ENCODE results near the gene TBCCD1. TPM values are rescaled to one million over a fixed set of nuclear protein-coding genes. Genes with fewer than 3 reads are reported as not detected.
"Not testable (repeated sequence)": the region's sequence is repeated elsewhere in the genome, so short reads cannot be mapped to it uniquely, and the experiment has no call there.

TBCCD1 gene
- total RNA-seq, 2 experiments from 2014 or later = 7.6 to 8.1 TPM

DNA sequence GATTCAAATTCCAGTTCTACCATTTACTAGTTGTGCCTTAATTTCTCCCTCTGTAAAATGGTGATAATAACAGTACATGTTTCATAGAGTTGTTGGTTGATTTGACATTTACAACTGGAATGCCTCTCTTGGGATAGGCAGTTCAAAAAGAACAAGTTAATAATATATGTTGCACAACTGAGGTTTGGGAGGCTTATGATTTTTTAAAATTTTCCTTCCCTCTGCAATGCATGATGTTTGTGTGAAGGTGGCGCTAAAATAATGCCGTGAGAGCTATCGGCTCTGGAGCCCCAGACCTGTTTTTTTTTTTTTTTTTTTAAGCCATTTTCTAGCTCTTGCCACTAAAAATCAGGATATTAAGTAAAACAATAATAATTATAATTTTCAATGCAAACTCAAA lies 22.0 kb upstream of the TBCCD1 start:
- intact Hi-C loops (cut with DNase I, micrococcal nuclease) = no loop called here
- H3K4me3 ChIP-seq (ENCODE audit: low read length) = no peak overlapping the region
- ChIA-PET POLR2A (no interaction called here), CTCF (interaction anchor here (0.9 kb wide), 1 partner anchor 524 kb away, joined by 3 read pairs; no protein-coding TSS in a partner anchor)
- ATAC-seq (ENCODE audit: poor library complexity) = no peak
- H3K4me1 ChIP-seq (ENCODE audit: insufficient read depth, low read length) = peaks cover 4% of the 10 kb centered on the region
- no peaks in the 10 kb centered on the region for H3K27me3 ChIP-seq (ENCODE audit: control insufficient read depth in 1 of 2, insufficient read depth in 2 of 2, low read length in 2 of 2)
- no peak for DNase-seq
- TF ChIP-seq, protein P1, sequence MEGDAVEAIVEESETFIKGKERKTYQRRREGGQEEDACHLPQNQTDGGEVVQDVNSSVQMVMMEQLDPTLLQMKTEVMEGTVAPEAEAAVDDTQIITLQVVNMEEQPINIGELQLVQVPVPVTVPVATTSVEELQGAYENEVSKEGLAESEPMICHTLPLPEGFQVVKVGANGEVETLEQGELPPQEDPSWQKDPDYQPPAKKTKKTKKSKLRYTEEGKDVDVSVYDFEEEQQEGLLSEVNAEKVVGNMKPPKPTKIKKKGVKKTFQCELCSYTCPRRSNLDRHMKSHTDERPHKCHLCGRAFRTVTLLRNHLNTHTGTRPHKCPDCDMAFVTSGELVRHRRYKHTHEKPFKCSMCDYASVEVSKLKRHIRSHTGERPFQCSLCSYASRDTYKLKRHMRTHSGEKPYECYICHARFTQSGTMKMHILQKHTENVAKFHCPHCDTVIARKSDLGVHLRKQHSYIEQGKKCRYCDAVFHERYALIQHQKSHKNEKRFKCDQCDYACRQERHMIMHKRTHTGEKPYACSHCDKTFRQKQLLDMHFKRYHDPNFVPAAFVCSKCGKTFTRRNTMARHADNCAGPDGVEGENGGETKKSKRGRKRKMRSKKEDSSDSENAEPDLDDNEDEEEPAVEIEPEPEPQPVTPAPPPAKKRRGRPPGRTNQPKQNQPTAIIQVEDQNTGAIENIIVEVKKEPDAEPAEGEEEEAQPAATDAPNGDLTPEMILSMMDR (IDR thresholded peaks at IDR 0.05) = no peak
- no peak overlapping the region for H3K4me3 Mint-ChIP-seq
- H3K36me3 ChIP-seq (ENCODE audit: insufficient read depth, low read length) = peaks cover 21% of the 10 kb centered on the region
- H3K9me3 ChIP-seq (ENCODE audit: control insufficient read depth in 1 of 2, insufficient read depth in 1 of 2, low read length in 2 of 2) = no peaks in the 10 kb centered on the region
- H3K27ac ChIP-seq (ENCODE audit: low read depth in 1 of 2, low read length in 2 of 2) = no peak overlapping the region
- H3K9me3 Mint-ChIP-seq = no peaks in the 10 kb centered on the region
- H3K27ac Mint-ChIP-seq = no peak overlapping the region
- peaks cover 7% of the 10 kb centered on the region for H3K4me1 Mint-ChIP-seq (ENCODE audit: low read depth)
- no peaks in the 10 kb centered on the region for H3K27me3 Mint-ChIP-seq
- H3K36me3 Mint-ChIP-seq (ENCODE audit: low read depth) = peaks cover 25% of the 10 kb centered on the region

DNA sequence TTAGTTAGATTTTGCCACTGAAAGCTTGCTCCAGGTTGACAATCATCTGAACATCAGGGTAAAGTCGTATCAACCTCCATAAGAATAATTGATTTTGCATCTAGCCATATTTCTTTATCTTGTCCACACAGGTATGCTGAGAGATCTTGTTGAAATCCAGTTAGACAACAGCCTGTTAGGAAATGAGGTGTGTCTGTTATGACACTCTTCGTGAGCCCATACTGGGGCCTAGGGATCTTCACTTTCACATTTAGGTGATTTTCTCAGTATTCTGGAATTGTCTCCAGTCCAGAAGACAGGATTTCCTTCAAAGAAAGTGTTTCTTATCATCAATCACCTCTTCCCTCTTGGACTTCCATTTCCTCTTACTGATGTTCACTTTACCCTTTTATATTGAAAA lies 21.5 kb upstream of the TBCCD1 start:
- H3K9me3 ChIP-seq (ENCODE audit: control insufficient read depth in 1 of 2, insufficient read depth in 1 of 2, low read length in 2 of 2) = no peaks in the 10 kb centered on the region
- intact Hi-C loops (cut with DNase I, micrococcal nuclease) = no loop called here
- H3K4me1 Mint-ChIP-seq (ENCODE audit: low read depth) = peaks cover 7% of the 10 kb centered on the region
- no peak overlapping the region for H3K4me3 Mint-ChIP-seq
- ChIA-PET CTCF (interaction anchor here (0.9 kb wide), 1 partner anchor 525 kb away, joined by 3 read pairs; no protein-coding TSS in a partner anchor), POLR2A (no interaction called here)
- no peaks in the 10 kb centered on the region for H3K9me3 Mint-ChIP-seq
- H3K4me3 ChIP-seq (ENCODE audit: low read length) = no peak overlapping the region
- TF ChIP-seq, protein P1 (IDR thresholded peaks at IDR 0.05) = no peak
- no peak overlapping the region for H3K27ac Mint-ChIP-seq
- no peak for DNase-seq
- H3K36me3 ChIP-seq (ENCODE audit: insufficient read depth, low read length) = peaks cover 26% of the 10 kb centered on the region
- H3K27ac ChIP-seq (ENCODE audit: low read depth in 1 of 2, low read length in 2 of 2) = no peak overlapping the region
- peaks cover 30% of the 10 kb centered on the region for H3K36me3 Mint-ChIP-seq (ENCODE audit: low read depth)
- H3K27me3 Mint-ChIP-seq = no peaks in the 10 kb centered on the region
- H3K27me3 ChIP-seq (ENCODE audit: control insufficient read depth in 1 of 2, insufficient read depth in 2 of 2, low read length in 2 of 2) = no peaks in the 10 kb centered on the region
- ATAC-seq (ENCODE audit: poor library complexity) = no peak
- H3K4me1 ChIP-seq (ENCODE audit: insufficient read depth, low read length) = peaks cover 4% of the 10 kb centered on the region

DNA sequence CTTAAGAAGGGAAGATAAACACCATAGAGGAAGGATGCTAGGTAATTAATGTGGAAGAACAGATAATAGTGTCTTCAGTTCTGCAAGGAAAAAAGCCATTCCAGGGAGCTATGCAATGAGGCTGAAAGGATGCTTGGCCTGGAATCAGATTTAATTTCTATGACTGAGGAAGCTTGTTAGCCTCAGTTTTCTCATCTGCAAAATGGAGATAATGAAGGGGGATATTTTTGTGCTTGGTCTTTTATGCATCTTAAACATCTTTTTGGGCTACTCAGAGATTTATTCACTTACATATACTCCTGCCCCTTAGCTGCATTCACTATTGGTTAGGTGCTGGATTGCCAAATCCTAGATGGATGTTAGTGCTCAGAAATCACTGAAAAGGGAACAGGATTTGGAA lies 20.0 kb upstream of the TBCCD1 start:
- no peak overlapping the region for H3K27ac Mint-ChIP-seq
- TF ChIP-seq, protein P1 (IDR thresholded peaks at IDR 0.05) = no peak
- intact Hi-C loops (cut with DNase I, micrococcal nuclease) = no loop called here
- Histone ChIP-seq H3K27ac (ENCODE audit: low read depth in 1 of 2, low read length in 2 of 2) (no peak overlapping the region), H3K36me3 (ENCODE audit: insufficient read depth, low read length) (peaks cover 41% of the 10 kb centered on the region), H3K4me3 (ENCODE audit: low read length) (no peak overlapping the region), H3K27me3 (ENCODE audit: control insufficient read depth in 1 of 2, insufficient read depth in 2 of 2, low read length in 2 of 2) (no peaks in the 10 kb centered on the region), H3K9me3 (ENCODE audit: control insufficient read depth in 1 of 2, insufficient read depth in 1 of 2, low read length in 2 of 2) (no peaks in the 10 kb centered on the region), H3K4me1 (ENCODE audit: insufficient read depth, low read length) (peaks cover 4% of the 10 kb centered on the region)
- no peak overlapping the region for H3K4me3 Mint-ChIP-seq
- H3K27me3 Mint-ChIP-seq = no peaks in the 10 kb centered on the region
- CTCF ChIA-PET = interaction anchor here (0.9 to 1.7 kb wide), 2 partner anchors 28 to 29 kb away, joined by 4 to 9 read pairs; no protein-coding TSS in a partner anchor
- ATAC-seq (ENCODE audit: poor library complexity) (no peak), DNase-seq (no peak)
- no peaks in the 10 kb centered on the region for H3K9me3 Mint-ChIP-seq
- POLR2A ChIA-PET = no interaction called here
- peaks cover 44% of the 10 kb centered on the region for H3K36me3 Mint-ChIP-seq (ENCODE audit: low read depth)
- H3K4me1 Mint-ChIP-seq (ENCODE audit: low read depth) = peaks cover 7% of the 10 kb centered on the region

DNA sequence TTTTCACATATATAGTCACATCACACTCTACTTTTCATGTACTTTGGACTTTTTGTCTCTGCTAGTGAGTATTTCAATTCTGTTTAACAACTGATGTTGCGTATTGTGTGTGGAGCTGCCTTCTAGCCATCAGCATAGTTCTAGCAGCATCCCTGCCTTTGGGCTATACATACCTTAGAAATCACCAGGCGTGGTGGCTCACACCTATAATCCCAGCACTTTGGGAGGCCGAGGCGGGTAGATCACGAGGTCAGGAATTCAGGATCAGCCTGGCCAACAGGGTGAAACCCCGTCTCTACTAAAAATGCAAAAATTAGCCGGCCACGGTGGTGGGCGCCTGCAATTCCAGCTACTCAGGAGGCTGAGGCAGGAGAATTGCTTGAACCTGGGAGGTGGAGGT lies 19.1 kb upstream of the TBCCD1 start:
- H3K27me3 Mint-ChIP-seq; DNase-seq; H3K27ac Mint-ChIP-seq; H3K9me3 ChIP-seq (ENCODE audit: control insufficient read depth in 1 of 2, insufficient read depth in 1 of 2, low read length in 2 of 2); H3K27me3 ChIP-seq (ENCODE audit: control insufficient read depth in 1 of 2, insufficient read depth in 2 of 2, low read length in 2 of 2); H3K4me1 Mint-ChIP-seq (ENCODE audit: low read depth); POLR2A ChIA-PET; H3K4me1 ChIP-seq (ENCODE audit: insufficient read depth, low read length); ATAC-seq (ENCODE audit: poor library complexity); H3K4me3 Mint-ChIP-seq; intact Hi-C loops (cut with DNase I, micrococcal nuclease); CTCF ChIA-PET; H3K27ac ChIP-seq (ENCODE audit: low read depth in 1 of 2, low read length in 2 of 2); H3K9me3 Mint-ChIP-seq; H3K4me3 ChIP-seq (ENCODE audit: low read length): not testable (repeated sequence)
- H3K36me3 Mint-ChIP-seq (ENCODE audit: low read depth) = peaks cover 54% of the 10 kb centered on the region
- H3K36me3 ChIP-seq (ENCODE audit: insufficient read depth, low read length) = peaks cover 50% of the 10 kb centered on the region
